NT2/D1 (cell line): Measurements from ENCODE around the gene SYK.

Experiments used
- DNase-seq: peaks from one replicate; pipeline ENCODE4 v3.0.0-alpha.2; 2011; ENCODE audit warnings: low read depth, low spot score
- H3K27me3 ChIP-seq: 2 replicates; pipeline ENCODE4 v1.6.0; 2011; ENCODE audit warnings: mild to moderate bottlenecking; ENCODE audit not compliant: insufficient read length, insufficient read depth
- H3K36me3 ChIP-seq: 2 replicates; pipeline ENCODE4 v1.6.1; 2011; ENCODE audit warnings: mild to moderate bottlenecking, low read length, mixed read lengths; ENCODE audit not compliant: insufficient read depth, insufficient read length
- H3K4me1 ChIP-seq: 2 replicates; pipeline ENCODE4 v1.5.1; 2011; ENCODE audit not compliant: insufficient read depth, insufficient read length
- H3K4me3 ChIP-seq: 2 replicates; pipeline ENCODE4 v1.5.1; 2011; ENCODE audit warnings: low read depth; ENCODE audit not compliant: insufficient read length
- H3K9ac ChIP-seq: 2 replicates; pipeline ENCODE4 v1.6.0; 2011; ENCODE audit warnings: low read depth; ENCODE audit not compliant: insufficient read length
- H3K9me3 ChIP-seq: 2 replicates; pipeline ENCODE4 v1.5.1; 2011; ENCODE audit warnings: mild to moderate bottlenecking, low read length; ENCODE audit not compliant: insufficient read depth
- SUZ12 ChIP-seq: IDR thresholded peaks from 2 replicates; pipeline ENCODE4 v1.6.1; 2011; ENCODE audit not compliant: insufficient read length, insufficient read depth; ENCODE audit errors: extremely low read depth
- YY1 ChIP-seq: IDR thresholded peaks from 2 replicates; pipeline ENCODE4 v1.6.1; 2011; ENCODE audit not compliant: insufficient read length, insufficient read depth
- ZNF274 ChIP-seq: IDR thresholded peaks from 2 replicates; pipeline ENCODE4 v1.6.1; 2011; ENCODE audit warnings: mild to moderate bottlenecking, low read depth, low read length

Gene SYK

DNA sequence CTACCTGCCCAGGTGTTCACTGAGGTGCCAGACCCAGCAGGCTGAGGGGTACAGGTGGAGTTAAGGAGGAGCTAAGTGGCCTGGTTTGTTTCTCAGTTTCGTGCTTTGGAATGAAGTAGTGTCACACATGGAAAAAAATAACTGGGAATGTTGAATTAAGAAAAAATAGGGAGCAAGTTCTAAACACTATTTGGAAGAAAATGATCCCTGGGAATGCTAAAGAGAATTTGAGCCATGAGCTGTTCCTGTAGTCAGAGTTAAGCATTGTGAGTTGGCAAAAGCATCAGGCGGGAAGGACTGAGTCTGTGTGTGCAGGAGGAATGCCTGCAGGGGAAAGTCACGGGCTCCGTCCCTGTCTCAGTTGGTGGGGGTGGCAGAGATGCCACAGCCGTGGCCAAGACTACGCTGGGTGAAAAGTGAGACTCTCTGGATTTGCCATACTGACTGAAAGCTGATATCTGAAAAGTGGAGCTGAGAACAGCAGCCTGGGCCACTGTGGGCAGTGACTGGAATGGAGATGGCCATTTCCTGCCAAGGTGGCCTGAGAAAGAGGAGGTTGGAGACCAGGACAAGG, 37.0 kb downstream of the SYK start:
- no peak for DNase-seq
- TF ChIP-seq ZNF274 (no peak), YY1 (no peak), SUZ12 (no peak)
- Histone ChIP-seq H3K4me3 (no peak overlapping the region), H3K9ac (no peak overlapping the region), H3K4me1 (peaks cover 3% of the 10 kb centered on the region), H3K27me3 (no peaks in the 10 kb centered on the region), H3K9me3 (no peaks in the 10 kb centered on the region), H3K36me3 (no peaks in the 10 kb centered on the region)

GRCh38 chr9:90839183-90839728, 37.6 kb downstream of the SYK start:
- Histone ChIP-seq H3K9ac (no peak overlapping the region), H3K36me3 (no peaks in the 10 kb centered on the region), H3K9me3 (no peaks in the 10 kb centered on the region), H3K4me1 (peaks cover 3% of the 10 kb centered on the region), H3K4me3 (no peak overlapping the region), H3K27me3 (no peaks in the 10 kb centered on the region)
- TF ChIP-seq YY1, result no peak
- TF ChIP-seq SUZ12, result no peak
- no peak for DNase-seq

DNA sequence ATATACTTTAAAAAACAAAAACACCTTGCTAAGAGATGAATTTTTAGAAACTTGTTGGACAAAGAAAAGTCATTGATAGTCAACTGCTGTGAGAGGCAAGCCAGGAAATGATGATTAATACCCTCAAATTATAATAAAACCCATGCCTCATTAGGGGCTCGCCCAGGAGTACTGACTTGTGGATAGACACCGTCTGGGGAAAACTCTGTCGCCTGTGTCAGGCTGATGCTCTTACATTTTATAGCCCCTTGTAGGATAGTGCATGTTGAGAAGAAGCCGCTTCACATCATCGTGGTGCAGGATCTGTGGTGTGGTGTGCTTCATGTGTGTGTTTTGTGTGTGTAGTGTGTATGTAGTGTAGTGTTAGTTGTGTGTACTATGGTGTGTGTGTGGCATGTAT, 39.1 kb downstream of the SYK start:
- Histone ChIP-seq H3K27me3 (no peaks in the 10 kb centered on the region), H3K36me3 (no peaks in the 10 kb centered on the region), H3K9me3 (no peaks in the 10 kb centered on the region), H3K4me1 (peaks cover 3% of the 10 kb centered on the region), H3K9ac (no peak overlapping the region), H3K4me3 (no peak overlapping the region)
- DNase-seq, result no peak
- TF ChIP-seq ZNF274 (no peak), SUZ12 (no peak), YY1 (no peak)

DNA sequence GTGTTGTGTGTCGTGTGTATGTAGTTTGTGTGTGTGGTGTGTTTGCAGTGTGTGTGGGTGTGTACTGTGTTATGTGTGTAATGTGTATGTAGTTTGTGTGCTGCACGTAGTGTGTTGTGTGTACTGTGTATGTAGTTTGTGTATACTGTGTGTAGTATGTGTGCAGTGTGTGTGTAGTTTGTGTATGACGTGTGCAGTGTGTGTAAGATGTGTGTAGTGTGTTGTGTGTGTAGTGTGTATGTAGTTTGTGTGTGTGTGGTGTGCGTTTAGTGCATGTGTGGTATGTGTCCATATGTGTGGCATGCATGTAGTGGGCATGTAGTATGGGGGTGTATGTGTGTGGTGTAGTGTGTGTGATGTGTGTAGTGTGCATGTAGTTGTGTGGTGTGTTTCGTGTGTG, 39.6 kb downstream of the SYK start:
- Histone ChIP-seq H3K4me1 (peaks cover 3% of the 10 kb centered on the region), H3K36me3 (no peaks in the 10 kb centered on the region), H3K4me3 (no peak overlapping the region), H3K27me3 (no peaks in the 10 kb centered on the region), H3K9me3 (no peaks in the 10 kb centered on the region), H3K9ac (no peak overlapping the region)
- no peak for DNase-seq
- TF ChIP-seq ZNF274 (no peak), SUZ12 (no peak), YY1 (no peak)

- no peaks in the 10 kb centered on the region for H3K27me3 ChIP-seq
- DNase-seq, result no peak
- H3K36me3 ChIP-seq, result no peaks in the 10 kb centered on the region
- TF ChIP-seq SUZ12 (no peak), YY1 (no peak), ZNF274 (no peak)
- H3K9me3 ChIP-seq, result no peaks in the 10 kb centered on the region
- peaks cover 3% of the 10 kb centered on the region for H3K4me1 ChIP-seq
- no peak overlapping the region for H3K9ac ChIP-seq
- no peak overlapping the region for H3K4me3 ChIP-seq
Measured at GRCh38 chr9:90841615-90842014, 40.0 kb downstream of the SYK start.

- Histone ChIP-seq H3K27me3 (no peaks in the 10 kb centered on the region), H3K4me1 (peaks cover 3% of the 10 kb centered on the region), H3K4me3 (no peak overlapping the region), H3K36me3 (no peaks in the 10 kb centered on the region), H3K9ac (no peak overlapping the region), H3K9me3 (no peaks in the 10 kb centered on the region)
- DNase-seq, result no peak
- TF ChIP-seq SUZ12 (no peak), ZNF274 (no peak), YY1 (no peak)
Measured at GRCh38 chr9:90842176-90842777, 40.7 kb downstream of the SYK start.

- no peak for DNase-seq
- TF ChIP-seq ZNF274, result no peak
- no peak for TF ChIP-seq YY1
- no peak for TF ChIP-seq SUZ12
- H3K9me3 ChIP-seq, result no peaks in the 10 kb centered on the region
- peaks cover 3% of the 10 kb centered on the region for H3K4me1 ChIP-seq
- no peaks in the 10 kb centered on the region for H3K36me3 ChIP-seq
- no peaks in the 10 kb centered on the region for H3K27me3 ChIP-seq
- H3K9ac ChIP-seq, result no peak overlapping the region
- no peak overlapping the region for H3K4me3 ChIP-seq
Measured at GRCh38 chr9:90842996-90843395, 41.4 kb downstream of the SYK start.

DNA sequence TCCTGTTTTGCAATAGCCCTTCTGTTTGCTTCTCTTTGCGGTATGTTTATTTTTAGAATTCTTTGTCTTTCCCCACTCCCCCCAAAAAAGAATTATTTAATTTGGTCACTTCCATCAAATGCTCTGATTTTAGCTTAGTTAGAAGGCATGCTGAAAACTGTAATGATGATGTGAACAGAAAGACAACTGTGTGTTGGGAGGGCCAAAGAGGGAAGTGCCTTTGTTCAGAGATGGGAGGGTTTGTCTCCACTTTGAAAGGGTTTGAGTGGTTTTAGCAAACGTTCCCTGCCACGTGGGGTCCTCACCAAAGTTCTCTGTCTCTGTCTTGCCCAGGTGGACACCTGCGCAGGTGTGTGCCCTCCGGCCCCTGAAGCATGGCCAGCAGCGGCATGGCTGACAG, 41.9 kb downstream of the SYK start:
- Histone ChIP-seq H3K4me3 (no peak overlapping the region), H3K9ac (no peak overlapping the region), H3K9me3 (no peaks in the 10 kb centered on the region), H3K4me1 (peaks cover 3% of the 10 kb centered on the region), H3K36me3 (no peaks in the 10 kb centered on the region), H3K27me3 (no peaks in the 10 kb centered on the region)
- TF ChIP-seq SUZ12 (no peak), ZNF274 (no peak), YY1 (no peak)
- DNase-seq, result no peak
